Erythroblast (primary cell): ENCODE results near the gene RPS6KA2.

ENCODE experiments used
- GATA1 ChIP-seq: IDR thresholded peaks from 2 replicates; pipeline ENCODE4 v1.6.1; 2011; ENCODE audit warnings: low read depth, mild to moderate bottlenecking, control low read depth, low read length, moderate library complexity
- POLR2A ChIP-seq: IDR thresholded peaks from 2 replicates; pipeline ENCODE4 v1.6.1; 2011; ENCODE audit warnings: mild to moderate bottlenecking, low read length

DNA sequence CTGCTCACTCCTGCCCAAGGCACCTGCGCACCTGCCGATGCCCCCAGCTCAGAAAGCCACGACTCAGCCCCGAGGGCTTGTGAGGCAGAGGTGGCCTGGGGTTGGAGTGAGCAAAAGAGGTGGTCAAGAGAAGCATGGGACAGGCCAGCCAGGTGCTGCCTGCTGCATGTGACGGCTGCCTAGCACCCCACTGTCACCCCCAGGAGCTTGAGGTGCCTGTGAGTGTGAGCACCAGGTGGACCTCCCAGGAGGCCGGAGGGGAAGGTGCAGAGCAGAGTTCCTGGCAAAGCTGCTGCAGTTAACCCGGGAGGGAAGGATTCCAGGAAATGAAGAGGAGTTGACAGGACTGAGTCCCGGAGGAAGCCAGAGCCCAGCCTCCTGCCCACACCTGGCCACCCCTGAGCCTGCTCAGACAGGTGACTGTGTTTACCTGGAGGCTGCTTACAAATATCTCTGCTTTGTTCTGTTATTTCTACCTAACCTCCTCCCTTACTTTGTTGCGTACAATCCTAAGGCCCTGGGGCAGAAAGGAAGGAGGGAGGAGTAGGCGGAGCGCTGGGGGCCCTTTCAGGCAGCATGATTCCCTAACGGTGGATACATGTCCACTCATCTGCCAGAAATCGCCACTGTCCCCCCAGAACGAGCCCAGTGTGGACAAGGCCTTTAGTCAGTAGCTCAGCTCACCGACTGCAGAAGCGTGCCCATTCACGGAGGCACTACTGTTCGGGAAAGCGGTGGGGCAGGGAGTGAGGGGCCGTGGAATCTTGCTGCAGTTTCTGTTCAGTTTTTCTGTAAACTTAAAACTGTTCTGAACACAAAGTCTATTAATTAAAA is 156.8 kb downstream of the RPS6KA2 start:
- no peak for TF ChIP-seq POLR2A
- TF ChIP-seq GATA1: no peak
